Measurements from ENCODE around the gene TDRD10.
"Not testable (repeated sequence)": the region's sequence is repeated elsewhere in the genome, so short reads cannot be mapped to it uniquely, and the experiment has no call there.

The TDRD10 gene

DNA sequence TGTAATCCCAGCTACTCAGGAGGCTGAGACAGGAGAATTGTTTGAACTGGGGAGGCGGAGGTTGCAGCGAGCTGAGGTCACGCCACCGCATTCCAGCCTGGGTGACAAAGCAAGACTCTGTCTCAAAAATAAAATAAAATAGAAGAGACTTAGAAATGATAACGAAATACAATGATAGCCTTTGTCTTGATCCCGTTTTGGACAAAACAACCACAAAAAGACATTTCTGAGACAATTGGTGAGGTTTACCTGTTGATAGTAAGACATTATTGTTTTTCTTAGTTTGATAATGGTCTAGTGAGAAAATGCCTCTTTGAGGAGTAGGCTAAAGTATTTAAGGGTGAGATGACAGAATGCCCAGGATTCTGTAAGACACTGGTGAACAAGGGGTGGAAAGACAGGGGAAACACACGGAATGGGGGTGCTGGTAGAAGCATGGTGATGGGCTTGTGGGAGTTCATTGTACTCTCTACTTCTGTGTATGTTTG, 12.1 kb downstream of the TDRD10 start:
- no peak for DNase-seq (ENCODE audit: low read depth)

DNA sequence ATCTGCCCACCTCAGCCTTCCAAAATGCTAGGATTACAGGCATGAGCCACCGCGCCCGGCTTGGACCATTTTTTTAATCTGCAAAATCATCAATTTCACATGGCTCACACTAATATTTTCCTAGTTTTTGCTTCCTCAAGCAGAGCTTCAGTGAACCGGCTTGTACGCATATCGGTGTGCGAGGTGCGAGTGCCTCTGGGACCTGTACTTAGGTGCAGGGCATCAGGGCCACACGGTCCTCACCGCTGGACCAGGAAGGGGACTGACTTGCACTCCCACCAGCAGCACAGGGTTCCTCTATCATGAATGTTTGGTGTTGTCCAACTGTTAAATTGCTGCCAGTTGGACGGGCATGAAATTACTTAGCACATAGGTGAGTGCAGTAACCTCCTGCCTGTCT, 15.6 kb downstream of the TDRD10 start:
- no peak for DNase-seq (ENCODE audit: low read depth)

DNA sequence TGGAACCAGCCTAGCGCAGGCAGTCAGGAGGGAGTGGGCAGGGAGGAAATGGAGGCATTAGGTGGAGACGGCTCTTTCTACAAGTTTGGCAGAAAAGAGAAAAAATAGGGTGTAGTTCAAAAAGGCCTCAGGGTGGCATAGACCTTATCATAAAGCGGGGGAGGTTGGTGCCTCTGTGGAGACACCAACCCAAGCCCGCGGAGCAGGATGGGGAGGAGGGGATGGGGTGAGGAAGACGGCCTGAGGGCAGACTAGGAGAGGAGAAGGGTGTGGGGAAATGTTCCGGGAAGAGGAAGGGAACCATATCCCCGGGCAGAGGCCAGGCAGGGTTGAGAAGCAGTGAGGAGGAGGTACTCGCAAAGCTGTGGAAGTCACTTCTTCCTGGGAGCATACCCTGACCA, 17.6 kb downstream of the TDRD10 start:
- no peak for DNase-seq (ENCODE audit: low read depth)

DNA sequence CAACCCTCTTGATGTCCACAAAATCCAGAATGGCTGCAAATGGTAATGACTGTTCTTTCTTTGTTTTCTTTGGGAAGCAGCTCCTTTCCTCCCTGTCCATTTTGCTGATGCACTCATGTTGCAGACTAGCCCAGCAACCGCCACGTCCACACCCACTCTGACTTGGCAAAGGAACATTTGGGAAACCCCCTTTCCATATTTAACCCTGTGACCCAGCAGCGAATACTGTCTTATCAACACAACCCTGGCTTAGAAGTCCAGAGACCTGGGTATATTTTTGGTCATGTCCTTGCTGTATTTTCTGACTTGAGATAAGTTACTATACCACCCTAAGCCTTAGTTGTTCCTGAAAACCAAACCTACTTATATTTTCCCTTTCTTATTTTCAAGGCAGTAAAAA, 18.3 kb downstream of the TDRD10 start:
- no peak for DNase-seq (ENCODE audit: low read depth)

DNA sequence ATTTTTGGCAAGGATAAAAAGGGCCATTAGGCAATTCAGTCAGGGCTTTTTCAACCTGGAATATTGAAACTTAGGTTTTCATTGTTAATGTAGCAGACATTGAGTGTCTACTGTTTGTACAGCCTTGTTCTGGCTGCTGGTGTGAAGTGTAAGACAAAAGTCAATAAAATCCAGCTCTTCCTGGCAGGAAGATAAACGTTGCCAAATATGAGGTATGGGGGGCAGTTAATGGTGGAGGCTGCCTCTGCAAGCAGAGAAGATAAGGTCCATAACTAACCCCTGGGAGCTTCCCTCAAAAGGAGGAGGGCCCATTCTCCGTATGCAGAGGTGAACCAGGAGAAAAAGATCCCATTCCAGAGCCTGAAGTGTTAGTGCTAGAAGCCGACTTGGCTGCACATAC, 19.7 kb downstream of the TDRD10 start:
- no peak for DNase-seq (ENCODE audit: low read depth)

DNA sequence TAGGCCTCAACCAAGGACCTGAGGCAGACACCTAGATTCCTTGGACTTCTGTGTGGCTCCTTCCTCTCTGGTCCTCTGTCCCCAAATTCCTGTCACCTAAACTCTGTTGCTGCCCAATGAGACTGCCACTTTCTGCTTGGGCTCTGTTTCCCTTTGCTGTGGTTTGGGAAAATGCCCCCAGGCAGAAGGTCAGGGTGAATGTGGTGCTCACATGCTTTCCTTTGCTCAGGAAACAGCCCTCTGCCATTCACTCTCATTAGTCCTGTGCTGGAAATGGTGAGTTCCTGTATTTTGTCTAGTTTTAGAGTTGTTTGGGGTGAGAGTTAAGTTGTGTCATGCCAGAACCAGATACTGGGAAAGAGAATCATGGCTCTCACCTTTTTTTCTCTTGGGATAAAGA, 22.9 kb downstream of the TDRD10 start:
- DNase-seq (ENCODE audit: low read depth) = no peak

DNA sequence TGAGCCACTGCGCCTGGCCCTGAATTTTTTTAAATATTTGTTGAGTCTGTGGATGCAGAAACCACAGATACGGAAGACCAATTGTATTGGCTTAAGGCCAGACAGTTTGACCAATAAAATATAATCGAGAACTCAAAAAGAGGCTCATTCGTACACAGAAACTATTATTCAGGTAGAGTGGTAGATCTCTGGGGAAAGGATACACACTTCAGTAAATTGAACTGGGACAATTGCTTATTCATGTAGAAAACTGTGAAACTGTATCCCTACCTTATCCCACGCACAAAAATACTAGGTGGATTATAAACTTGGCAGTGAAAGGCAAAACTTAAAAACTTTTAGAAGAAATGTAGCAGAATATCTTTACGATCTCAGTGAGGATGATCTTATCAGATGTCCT, 25.2 kb downstream of the TDRD10 start:
- no peak for DNase-seq (ENCODE audit: low read depth)

DNA sequence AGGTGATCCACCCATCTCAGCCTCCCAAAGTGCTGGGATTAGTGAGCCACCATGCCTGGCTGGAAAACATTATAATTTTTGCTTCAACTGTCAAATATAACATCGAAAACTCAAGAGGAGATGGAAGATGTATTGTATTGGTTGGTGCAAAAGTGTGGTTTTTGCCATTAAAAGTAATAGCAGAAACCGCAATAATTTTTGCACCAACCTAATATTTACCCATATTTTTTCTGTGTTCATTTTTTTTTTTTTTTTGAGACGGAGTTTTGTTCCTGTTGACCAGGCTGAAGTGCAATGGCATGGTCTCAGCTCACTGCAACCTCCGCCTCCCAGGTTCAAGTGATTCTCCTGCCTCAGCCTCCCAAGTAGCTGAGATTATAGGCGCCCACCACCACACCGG, 27.3 kb downstream of the TDRD10 start:
- DNase-seq (ENCODE audit: low read depth) = no peak

DNA sequence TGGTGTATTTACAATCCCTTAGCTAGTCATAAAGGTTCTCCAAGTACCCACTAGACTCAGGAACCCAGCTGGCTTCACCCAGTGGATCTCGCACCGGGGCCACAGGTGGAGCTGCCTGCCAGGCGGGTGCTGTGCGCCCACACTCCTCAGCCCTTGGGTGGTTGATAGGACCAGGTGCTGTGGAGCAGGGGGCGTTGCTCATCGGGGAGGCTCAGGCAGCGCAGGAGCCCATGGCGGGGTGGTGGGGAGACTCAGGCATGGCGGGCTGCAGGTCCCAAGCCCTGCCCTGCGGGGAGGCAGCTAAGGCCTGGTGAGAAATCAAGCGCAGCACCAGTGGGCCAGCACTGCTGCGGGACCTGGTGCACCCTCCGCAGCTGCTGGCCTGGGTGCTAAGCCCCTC, 29.9 kb downstream of the TDRD10 start:
- not testable (repeated sequence) for DNase-seq (ENCODE audit: low read depth)

DNA sequence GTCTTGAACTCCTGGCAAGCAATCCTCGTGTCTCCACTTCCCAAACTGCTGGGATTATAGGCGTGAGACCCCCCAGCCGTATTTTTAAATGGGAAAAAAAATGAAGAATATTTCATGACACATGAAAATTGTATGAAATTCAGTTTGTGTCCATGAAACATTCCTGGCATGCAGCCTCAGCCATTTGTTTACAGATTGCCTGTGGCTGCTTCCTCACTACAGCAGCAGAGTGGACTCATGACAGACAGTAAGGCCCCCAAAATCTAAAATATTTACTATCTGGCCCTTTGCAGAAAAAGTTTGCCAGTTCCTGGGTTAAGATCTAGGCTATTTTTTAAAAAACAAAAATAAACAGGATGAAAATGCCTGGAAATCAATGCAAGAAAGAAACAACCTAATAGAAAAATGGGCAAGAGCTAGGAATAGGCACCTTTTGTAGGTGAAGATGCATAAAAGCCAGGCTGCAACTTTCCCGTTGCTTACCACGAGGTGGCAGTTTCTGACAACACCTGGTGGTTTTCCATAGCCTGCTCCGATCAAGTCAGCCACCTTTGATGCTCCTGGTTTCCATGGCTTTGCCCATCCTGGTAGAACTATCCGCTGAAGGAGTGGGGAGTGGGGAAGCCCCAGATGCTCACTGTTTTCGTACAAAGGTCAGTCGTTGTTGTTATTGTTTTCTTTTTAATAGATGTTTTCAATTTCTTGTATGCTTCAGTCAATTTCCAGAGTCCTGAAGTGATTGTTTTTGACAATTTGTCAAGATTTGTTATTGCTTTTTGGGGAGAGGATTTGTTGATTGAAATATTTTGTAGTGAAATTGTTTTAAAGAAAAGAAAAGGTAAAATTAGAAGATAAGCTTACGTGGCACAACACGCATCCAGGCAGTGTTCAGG, 32.2 kb downstream of the TDRD10 start:
- DNase-seq (ENCODE audit: low read depth) = no peak

DNA sequence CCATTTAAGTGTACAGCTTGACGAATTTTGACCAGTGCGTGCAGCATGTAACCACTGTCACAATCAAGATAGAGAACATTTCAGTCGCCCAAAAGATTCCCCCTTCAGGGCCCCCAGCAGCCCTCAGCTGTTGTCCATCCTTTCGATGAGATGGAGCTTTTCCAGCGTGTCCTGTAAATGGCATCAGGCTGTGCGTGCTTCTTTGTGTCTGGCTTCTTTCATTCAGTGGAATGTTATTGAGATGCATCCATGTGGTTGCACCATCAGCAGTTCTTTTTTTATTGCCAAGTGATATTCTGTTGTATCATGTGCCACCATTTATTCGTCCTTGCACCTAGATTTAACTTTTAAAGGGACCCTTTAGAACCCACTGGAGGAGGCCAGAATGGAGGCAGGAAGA, 34.6 kb downstream of the TDRD10 start:
- peak; percentile 17 for DNase-seq (ENCODE audit: low read depth)

DNA sequence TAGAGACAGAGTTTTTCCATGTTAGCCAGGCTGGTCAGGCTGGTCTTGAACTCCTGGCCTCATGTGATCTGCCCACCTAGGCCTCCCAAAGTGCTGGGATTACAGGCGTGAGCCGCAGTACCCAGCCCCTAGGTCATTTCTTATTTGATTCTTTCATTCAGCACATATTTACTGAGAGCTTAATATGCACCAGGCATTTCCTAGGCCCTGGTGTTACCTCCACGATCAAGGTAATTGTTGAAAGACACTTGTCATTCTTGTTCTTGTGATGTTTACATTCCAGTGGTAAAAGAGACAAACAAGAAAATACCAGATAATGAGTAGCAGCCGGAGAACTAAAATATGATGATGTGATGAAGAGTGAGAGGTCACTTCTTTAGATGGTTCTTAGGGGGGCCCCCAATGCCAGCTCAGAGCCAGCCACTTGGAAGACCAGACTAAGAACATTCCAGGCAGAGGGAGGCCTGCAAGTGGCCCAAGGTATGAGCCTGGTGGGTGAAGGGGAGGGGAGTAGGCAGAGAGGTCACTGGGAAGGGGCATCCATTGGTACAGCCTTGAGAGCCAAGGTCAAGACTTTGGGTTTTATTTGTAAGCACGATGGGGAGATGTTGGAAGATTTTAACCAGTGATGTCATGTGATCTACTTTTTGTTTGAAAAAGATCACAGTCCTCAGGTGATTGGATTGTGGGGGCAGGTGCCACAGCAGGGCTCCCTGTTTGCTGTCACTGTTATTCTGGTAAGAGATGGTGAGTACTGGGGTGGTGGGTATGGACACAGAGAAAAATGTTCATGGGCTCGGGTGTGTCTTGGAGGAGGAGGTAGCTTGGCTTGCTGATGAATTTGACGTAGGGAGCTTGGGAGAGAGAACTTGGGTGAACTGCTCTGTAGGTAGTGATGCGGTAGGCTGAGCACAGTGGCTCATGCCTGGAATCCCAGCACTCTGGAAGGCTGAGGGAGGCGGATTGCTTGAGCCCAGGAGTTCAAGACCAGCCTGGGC, 37.8 kb downstream of the TDRD10 start:
- DNase-seq (ENCODE audit: low read depth) = no peak

DNA sequence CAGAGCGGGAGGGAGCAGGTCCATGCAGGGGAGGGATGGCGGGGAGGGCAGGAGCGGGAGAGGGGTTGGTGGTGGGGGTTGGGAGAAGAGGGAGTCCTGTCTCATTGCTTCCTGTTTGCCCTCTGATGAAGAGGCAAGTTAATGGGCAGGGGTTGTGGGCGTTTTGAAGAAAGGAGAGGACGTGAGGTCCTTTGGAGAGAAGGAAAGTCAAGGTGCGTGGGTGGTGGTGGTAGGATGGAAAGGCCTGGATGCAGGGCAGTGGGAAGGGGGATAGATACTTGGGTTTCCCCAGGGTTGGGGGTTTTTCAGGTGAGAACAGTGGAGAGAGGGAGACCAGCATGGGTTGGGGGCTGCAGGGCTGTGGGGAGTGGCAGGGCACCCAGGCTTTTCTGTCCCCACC, 39.2 kb downstream of the TDRD10 start:
- no peak for DNase-seq (ENCODE audit: low read depth)

DNA sequence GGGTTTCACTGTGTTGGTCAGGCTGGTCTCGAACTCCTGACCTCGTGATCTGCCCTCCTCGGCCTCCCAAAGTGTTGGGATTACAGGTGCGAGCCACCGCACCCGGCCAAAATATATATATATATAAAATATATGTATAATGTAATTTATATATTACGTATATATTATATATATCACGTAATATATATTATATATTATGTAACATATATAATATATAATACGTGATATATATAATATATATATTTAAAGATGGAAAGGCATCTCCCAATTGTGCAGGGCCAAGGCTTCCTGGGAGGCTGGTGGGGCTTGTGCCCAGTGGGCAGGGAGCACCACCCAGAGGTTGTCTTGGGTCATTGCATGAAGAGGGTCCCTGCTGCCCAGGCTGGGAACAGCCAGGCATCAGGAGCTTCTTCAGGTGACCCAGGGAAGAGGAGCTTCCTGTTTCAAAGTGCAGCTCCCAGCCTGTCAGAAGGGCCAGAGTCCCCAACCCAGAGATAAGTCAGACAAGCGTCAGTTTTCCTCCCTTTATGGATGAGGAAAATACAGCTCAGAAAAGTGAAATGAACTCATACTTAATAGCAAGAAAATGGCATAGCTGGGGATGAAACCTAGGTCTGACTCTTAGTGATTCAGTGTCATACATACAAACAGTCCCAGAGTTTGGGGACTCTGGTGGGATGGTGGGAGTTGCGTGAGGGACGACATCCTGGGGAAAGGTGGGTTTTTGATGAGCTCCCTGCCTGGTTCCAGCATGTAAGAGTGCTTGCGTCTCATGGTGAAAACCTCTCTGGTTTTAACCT, 44.4 kb downstream of the TDRD10 start:
- peak; percentile 10 for DNase-seq (ENCODE audit: low read depth)

DNA sequence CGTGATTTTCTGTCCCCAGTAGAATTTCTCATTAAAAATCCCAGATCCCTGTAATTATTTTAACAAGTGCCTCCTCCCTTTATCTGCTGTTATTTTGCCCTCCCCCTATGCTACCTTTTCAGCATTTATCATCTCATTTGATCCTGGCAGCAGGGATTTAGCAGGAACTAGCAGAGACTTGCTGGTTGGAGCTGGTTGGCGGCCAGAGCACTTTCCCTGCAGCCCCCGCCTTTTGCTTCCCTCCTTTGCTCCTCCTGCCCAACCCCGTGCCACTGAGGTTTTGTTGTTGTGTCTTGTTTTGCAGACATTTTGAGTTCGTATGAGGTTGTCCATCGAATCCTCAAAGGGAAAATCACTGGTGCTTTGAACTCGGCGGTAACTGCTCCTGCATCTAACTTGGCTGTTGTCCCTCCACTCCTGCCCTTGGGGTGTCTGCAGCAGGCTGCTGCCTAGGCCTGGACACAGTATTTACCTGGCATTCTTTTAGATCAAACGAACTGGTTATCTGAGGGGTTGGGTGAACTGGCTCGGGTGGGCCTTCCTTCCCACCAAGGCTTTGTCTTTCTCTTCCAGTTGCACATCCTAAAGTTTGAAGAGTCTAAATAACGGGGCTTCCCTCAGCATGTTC, 45.2 kb downstream of the TDRD10 start:
- DNase-seq (ENCODE audit: low read depth) = no peak

DNA sequence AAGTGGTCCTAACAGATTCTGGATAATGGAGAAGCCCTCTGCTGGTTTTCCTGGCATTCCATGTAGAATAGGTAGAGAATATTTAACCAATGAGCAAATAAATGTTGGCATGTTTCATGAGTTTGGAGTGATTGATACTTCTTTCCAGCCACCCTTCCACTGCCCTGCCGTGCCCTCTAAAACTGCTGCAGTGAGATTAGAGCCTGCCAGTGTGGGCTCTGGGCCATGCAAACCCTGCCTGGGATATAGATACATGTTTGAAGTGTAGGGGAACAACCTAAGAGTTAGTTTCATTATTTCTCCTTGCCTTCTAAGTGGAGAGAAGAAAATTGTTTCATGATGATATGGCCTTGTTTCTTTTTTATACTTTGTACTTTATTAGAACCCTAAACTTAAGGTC, 46.0 kb downstream of the TDRD10 start:
- DNase-seq (ENCODE audit: low read depth) = no peak

DNA sequence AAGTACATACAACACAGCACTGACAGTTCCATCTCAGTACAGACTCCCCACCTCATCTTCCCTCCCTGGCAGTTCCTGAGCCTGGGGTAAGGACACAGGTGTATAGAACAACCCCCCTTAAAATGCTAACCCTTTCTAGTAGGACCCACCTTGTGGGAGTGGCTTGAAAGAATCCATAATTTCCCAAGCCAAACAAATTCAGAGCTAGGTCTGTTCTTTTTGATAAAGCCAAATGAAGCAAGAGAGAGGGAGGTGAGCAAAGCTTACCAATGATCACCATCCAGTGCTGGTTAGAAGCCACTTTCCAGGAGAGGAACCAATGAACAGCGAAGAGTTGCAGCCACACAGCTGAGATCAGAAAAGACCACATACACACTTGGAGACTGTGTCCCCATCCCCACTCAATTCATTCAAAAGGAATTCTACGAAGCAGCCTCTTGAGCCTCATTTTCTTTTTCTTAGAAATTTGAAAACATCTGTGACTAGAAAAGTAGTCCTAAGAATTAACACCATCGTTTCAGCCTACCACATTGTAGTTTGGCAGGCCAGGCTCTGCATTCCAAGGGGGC, 47.3 kb downstream of the TDRD10 start:
- no peak for DNase-seq (ENCODE audit: low read depth)

DNA sequence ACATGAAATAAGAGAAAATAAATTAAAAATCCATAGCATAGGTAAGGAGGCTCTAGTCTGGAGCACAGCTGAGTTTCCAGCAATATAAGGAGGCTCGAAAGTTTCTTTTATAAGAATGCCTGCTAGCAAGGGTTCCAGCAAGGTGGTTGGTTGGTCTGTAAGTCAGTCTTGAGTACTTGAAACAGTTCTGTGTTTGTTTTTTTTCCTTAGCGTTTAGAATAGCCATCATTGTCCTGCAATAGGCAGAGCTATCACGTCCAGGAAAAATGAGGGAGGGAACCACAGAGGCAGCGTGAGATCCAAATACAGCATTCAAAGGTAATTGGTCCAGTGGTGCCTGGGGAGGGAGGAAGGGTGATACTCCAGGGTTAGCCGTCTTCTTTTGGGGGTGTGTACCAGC, 48.1 kb downstream of the TDRD10 start:
- no peak for DNase-seq (ENCODE audit: low read depth)

DNA sequence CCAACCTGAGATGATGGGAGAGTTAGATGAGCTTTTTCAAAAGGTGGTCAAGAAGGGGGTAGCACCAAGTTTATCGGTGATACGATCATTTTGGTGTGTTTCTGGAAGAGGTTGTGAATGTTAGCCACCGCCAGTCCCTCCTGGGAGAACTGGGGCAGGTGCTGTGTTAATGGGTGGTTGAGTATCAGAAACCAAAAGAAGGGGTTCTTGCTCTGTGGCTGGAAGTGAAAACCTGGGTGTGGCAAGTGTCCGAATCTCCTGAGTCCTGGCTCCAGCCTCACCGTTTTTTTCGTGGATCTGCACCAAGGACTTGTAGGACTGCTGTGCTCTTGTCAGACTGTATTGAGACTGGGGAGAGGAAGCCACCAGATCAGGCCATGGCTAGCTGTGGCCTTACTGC, 48.6 kb downstream of the TDRD10 start:
- DNase-seq (ENCODE audit: low read depth) = no peak

DNA sequence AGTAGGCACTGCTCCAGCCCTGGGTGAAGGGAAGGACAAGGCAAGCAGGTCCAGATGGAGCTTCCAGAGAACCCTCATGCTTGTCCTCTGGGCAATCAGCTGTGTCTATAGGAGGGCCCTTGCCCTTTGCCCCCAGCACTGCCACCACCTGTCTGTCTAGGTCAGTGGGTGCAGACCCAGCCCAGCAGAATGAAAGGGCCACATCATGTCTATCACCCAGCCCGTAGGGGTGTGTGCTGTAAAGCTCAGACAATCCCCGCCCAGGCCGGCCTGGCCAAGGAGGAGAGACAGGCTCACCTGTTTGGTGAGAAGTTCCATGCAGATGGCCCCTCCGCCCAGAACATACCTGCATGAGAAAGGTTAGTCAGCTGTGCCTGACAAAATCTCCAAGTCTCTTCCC, 49.5 kb downstream of the TDRD10 start:
- DNase-seq (ENCODE audit: low read depth) = no peak

DNA sequence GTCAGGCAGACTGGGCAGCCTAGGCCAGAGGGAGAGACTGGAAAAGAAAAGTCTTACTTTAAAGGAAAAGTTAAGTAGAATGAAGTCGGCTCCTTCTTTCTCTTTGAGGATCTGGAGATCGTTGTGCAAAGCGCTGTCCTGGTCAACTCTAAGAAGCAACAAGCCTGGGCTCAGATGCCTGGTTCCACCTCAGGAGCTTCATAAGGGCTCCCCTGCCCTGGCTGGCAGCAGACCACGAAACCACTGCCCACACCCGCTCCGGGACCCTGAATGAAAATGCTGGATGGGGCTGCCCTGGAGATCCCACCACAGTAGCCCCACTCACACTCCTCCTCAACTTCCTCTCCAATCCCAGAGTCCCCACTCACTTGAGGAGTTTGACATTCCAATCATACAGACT, 50.0 kb downstream of the TDRD10 start:
- DNase-seq (ENCODE audit: low read depth) = no peak

All from GM04504 (cell line).